NCI-H2107 (cell line): ENCODE measurements around the gene AGAP3.

ENCODE experiments used
- DNase-seq: peaks from one replicate; lab custom pipeline; 2025; lab: John Stamatoyannopoulos, UW

Gene AGAP3

DNA sequence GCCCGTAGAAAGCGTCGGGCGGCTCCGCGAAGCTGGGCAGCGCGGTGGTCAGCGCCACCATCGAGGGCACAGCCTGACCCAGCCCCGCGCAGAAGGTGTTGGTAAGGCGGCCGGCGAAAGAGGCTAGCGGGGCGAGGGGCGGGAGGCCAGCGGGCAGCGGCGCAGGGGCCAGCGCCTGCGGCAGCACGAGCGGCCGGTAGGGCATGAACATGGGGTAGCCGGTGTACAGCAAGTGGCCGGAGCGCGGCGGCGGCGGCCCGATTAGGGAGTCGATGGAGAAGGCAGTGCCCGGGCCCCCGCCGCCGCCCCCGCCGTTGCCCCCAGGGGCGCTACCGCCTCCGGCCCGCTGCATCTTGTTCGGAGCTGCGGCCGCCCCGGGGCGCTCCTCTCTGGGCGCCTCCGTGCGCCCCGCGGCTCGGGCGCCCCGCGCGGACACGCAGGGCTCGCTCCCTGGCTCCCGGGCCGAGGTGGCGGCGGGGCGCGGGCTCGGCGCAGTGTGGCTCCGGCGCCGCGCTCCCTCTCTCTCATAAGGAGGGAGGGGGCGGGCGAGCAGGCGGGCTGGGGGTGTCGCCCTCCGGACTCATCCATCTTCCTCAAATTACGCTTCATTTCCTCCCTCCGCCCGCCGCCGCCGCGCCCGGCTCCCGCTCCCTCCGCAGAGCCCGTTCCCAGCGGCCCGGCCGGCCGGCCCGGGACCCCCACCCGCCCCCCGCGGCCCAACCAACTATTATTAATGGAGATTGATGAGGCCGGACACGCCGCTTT, 81.1 kb downstream of the AGAP3 start, which contains the start of gene GBX1:
Gene GBX1, minus strand, starts transcription at position 498 of the 765 bp plus-strand sequence. Its CDS starts 146 bp downstream, at position 352.
- DNase-seq = no peak

GRCh38 chr7:151168003-151168786, 81.9 kb downstream of the AGAP3 start:
- no peak for DNase-seq

DNA sequence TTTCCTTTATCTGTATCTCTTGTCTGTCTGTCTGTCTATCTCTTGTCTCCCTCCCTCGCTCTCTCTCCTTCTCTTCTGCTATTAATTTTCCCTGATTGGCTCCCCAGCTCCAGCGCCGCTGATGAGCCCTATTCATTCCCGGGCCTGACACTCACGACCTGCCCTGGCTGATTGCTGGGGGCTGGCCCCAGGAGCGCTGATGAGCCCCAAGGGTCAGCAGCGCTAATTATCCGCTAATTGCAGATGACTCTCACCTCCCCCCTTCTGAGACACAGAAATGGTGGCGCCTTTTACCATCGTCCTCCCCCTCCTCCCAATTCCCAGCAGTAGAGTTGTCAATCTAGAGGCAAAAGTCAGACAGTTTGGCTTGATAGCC, 82.5 kb downstream of the AGAP3 start:
- DNase-seq = no peak

DNA sequence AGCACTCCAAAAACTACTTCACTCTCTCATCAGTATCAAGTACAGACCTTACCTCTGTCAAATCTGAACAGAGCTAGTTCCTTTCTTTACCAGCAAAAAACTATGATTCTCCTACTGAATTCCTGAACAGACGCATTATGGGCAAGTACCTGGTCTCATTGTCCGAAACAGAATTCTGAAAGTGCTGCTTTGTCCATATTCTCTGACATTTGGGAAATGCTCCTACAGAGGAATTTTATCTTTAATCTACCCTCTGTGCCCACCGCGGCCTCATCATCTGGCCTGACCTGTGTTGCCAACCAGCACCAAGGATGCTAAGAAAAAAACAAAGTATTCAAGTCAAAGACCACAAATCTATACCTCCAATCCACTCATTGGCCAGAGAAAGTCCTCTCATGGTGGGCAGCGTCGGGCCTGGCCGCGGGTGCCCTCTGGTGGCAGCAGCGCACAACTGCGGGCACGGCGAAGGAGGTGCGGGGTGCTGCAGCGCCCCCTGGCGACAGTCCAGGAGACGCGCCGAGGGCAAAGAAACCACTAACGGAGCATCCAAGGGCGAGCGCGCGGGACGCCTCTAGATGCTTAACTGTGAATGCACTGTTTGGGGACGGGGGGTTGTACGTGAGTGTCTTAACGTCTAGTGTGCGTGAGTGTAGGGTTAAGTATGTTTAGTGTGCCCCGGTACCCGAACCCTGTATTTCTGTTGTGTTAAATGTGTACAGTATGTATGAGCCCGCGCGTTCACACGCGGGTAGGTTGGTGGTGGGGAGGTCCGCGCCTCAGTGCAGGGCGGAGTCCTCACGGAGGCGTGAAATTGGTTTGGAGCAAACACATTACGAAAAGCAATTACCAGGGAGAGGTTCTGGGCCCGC, 86.2 kb downstream of the AGAP3 start:
- peak; percentile 39 for DNase-seq

DNA sequence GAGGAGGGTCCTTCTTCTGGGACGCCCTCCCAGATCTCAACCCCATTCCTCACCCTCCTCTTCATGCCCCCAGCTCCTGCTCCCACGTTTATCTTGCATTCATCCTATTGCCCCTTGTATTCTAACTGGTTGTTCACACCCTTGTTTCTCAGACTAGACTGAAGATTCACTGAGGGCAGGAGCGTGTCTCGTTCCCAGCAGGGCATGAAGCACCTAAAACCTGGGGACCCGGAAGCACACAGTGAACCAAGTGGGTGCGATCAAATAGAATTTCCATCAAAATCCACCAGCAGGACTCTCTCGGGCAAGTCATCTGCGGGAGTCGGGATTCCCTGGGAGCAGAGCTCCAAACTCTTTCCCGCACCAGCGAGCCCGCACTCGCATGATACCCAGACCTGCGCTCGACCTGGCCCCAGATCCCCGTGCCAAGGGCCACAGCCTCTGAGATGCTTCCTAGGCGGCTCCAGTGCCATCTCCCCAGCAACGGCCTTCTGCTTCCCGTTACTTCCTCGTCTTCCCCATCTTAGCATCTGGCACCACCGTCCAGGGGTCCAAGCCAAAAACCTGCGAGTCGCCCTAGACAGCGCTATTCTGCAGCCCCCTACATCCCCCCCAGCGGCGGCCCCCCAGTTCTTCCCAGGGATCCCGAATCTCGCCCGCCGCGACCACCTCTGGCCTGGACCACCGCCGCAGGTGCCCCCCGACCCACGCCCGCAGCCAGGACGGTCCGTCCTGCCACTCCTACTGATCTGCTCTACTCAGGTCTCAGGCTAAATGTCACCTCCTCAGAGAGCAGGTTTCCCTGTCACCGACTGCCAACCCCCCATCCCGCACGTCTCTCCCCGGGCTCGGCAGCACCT, 87.3 kb downstream of the AGAP3 start:
- DNase-seq = no peak

DNA sequence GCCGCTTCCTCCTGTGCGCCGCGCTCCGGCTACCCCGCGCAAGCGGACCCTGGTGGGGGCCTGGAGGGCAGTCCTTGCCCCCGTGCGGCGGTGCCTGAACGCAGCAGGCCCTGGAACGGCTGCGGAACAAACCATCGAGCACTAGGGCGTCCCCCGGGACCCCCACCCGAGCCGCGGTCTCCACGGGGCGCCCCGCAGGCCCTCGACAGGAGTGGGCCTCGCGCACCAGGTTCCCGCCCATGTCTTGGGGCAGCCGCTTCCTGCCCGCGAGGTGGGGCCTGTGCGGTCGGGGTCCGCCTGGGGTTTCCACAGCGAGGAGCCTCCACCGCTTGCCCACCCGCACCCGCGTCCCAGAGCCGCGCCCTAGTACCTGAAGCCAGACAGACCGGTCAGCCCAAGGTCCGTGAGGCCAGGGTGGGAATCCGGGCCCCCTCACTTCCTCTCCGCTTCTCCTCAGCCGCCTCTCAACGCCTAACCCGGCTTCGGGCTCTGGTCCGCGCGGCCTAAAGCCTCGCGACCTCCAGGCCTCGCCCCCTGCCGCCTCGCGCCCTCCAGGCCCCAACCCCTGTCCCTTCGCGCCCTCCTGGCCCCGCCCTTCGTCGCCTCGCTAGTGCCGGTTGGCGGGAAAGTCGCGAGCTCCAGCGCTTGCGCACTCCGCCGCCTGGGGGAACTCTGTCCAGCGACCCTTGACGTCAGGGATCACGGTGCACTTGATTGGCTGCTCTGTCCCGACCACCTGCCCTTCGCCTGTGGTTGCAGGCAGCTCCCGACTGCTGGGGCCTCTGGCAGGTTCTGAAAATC, 88.2 kb downstream of the AGAP3 start:
- DNase-seq = no peak

GRCh38 chr7:151175047-151175792, 88.9 kb downstream of the AGAP3 start:
- no peak for DNase-seq

GRCh38 chr7:151175793-151176311, 89.6 kb downstream of the AGAP3 start:
- no peak for DNase-seq

DNA sequence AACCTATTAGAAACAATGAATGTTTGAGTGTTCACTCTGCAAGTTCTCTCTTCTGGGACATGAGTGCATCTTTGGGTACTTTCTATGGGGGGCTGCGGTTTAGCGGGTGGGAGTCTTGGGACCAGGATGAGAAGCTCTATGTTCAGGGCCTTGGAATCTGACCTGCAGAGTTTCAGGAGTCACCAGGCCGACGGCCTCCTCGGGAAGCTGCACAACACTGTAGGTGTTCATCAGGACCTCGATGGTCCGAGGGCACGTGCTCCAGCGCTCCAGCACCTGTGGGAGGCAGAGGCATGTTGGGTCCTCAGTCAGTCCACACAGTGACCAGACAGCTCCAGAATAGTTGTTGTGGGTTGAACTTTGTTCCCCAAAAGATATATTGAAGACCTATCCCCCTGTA, 90.1 kb downstream of the AGAP3 start:
- DNase-seq = no peak

DNA sequence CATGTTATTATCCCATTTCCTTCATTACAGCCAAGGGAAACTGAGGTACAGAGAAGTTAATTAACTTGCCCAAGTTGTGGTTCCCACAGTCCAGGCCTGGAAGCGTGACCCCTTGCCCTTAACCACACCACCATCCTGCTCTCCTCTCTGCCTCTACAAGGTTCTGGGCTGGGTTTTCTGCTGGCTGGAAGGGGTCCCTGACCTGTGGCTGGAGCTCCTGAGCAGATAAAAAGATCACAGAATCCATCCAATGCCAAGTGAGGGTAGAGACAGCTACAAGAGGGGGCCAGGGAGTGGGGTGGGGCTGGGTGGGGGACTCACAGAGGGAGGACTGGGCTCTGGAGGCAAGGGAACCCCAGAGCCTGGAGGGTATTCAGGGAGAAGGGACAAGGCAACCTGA, 91.0 kb downstream of the AGAP3 start:
- DNase-seq = no peak

DNA sequence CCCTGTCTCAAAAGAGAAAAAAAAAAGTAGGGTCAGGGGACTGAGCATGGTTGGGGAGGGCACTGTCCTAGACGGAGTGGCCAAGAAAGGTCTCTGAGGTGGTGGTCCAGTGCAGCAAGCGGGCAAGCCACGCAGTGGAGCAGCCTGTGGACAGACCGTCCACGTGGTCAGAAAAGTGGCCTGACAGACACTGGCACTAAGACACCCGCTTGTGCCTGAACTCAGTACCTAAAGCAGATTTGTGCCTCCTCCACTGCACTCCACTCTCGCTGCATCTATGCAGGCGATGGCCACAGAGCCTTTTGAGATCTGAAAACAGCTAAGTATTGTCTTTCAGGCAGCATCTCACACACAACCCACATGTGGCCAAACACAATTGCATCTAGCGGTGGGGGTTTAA, 92.0 kb downstream of the AGAP3 start:
- no peak for DNase-seq

GRCh38 chr7:151178831-151179230, 92.6 kb downstream of the AGAP3 start:
- no peak for DNase-seq

GRCh38 chr7:151179287-151179860, 93.1 kb downstream of the AGAP3 start:
- no peak for DNase-seq

- no peak for DNase-seq
These were observed 93.7 kb downstream of the AGAP3 start for GRCh38 chr7:151179946-151180345.

GRCh38 chr7:151181011-151181431, 94.7 kb downstream of the AGAP3 start:
- DNase-seq = no peak

GRCh38 chr7:151185762-151186639, 99.7 kb downstream of the AGAP3 start:
- no peak for DNase-seq

GRCh38 chr7:151186640-151187408, 100.5 kb downstream of the AGAP3 start, which contains the start of gene ASB10:
Gene ASB10, minus strand, starts transcription at chr7:151187250. Its CDS starts 120 bp downstream, at chr7:151187130.
- DNase-seq = no peak
